ENCODE results near the gene TTYH2. TPM values are rescaled to one million over a fixed set of nuclear protein-coding genes. Genes with fewer than 3 reads are reported as not detected.

TTYH2 gene
- polyA plus RNA-seq, 3 donors: 12.3 to 57.4 (median 18.7) TPM

DNA sequence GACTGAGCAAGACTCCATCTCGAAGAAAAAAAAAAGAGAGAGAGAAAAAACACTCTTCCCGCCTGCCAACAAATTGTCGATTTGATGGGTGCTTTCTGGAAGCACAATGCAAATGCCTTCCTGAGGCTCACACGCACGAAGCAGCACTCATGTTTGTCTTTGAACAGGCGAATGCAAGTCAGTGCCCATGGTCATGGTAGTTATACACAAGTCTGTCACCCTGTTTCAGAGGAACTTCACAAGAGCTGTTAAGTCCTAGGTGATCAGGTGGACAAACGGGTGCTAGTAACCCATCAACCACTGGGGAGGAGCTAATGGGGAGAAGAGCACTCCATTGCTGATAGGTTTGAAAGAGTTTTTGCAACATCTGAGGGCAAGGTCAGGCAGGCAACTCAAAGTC, 54.2 kb downstream of the TTYH2 start:
- Histone ChIP-seq H3K9me3 (replicated peaks in 1 of 2; ENCODE audit: control insufficient read depth in 1 of 2, insufficient read depth in 1 of 2, low read length in 2 of 2) (peaks cover 0 to 3% of the 10 kb centered on the region in 2 donors), H3K36me3 (replicated peaks in 1 of 2; ENCODE audit: control insufficient read depth in 1 of 2, insufficient read depth in 2 of 2, low read length in 2 of 2) (no peaks in the 10 kb centered on the region), H3K27me3 (ENCODE audit: control insufficient read depth in 2 of 2, insufficient read depth in 2 of 2, low read length in 2 of 2) (peaks cover 0 to 6% of the 10 kb centered on the region in 2 donors), H2AFZ (ENCODE audit: insufficient read depth, low read depth, low read length, poor library complexity, severe bottlenecking) (no peak overlapping the region), H3K9ac (ENCODE audit: insufficient read depth, low read length, poor library complexity, severe bottlenecking) (no peak overlapping the region), H3K27ac (ENCODE audit: low read depth in 1 of 2, low read length in 2 of 2) (no peak overlapping the region), H3K4me3 (replicated peaks in 1 of 3; ENCODE audit: low read depth in 2 of 3, low read length in 3 of 3) (no peak overlapping the region), H3K79me2 (ENCODE audit: insufficient read depth, low read length) (no peaks in the 10 kb centered on the region), H3K4me1 (ENCODE audit: control insufficient read depth in 1 of 2, insufficient read depth in 2 of 2, low read length in 2 of 2) (no peaks in the 10 kb centered on the region), H4K20me1 (ENCODE audit: insufficient read depth, low read length) (no peaks in the 10 kb centered on the region), H3K4me2 (replicated peaks; ENCODE audit: extremely low read depth, low read length, poor library complexity, severe bottlenecking) (no peak overlapping the region)
- H3K4me3 Mint-ChIP-seq: no peak overlapping the region
- H3K4me1 Mint-ChIP-seq: peaks cover 10% of the 10 kb centered on the region
- no peak for DNase-seq
- 99% methylated on average over 7 of the region's 7 CpGs for WGBS (ENCODE audit: insufficient coverage)
- H3K27me3 Mint-ChIP-seq (ENCODE audit: low read depth in 3 of 3): peaks cover 14 to 23% (median 18%) of the 10 kb centered on the region in 3 donors
- TF ChIP-seq, protein P1, sequence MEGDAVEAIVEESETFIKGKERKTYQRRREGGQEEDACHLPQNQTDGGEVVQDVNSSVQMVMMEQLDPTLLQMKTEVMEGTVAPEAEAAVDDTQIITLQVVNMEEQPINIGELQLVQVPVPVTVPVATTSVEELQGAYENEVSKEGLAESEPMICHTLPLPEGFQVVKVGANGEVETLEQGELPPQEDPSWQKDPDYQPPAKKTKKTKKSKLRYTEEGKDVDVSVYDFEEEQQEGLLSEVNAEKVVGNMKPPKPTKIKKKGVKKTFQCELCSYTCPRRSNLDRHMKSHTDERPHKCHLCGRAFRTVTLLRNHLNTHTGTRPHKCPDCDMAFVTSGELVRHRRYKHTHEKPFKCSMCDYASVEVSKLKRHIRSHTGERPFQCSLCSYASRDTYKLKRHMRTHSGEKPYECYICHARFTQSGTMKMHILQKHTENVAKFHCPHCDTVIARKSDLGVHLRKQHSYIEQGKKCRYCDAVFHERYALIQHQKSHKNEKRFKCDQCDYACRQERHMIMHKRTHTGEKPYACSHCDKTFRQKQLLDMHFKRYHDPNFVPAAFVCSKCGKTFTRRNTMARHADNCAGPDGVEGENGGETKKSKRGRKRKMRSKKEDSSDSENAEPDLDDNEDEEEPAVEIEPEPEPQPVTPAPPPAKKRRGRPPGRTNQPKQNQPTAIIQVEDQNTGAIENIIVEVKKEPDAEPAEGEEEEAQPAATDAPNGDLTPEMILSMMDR (IDR thresholded peaks at IDR 0.05): no peak
- H3K36me3 Mint-ChIP-seq: no peaks in the 10 kb centered on the region
- H3K9me3 Mint-ChIP-seq: peaks cover 5 to 10% (median 7%) of the 10 kb centered on the region in 7 donors
- no peak overlapping the region for H3K27ac Mint-ChIP-seq
- intact Hi-C loops (cut with micrococcal nuclease): no loop called here

DNA sequence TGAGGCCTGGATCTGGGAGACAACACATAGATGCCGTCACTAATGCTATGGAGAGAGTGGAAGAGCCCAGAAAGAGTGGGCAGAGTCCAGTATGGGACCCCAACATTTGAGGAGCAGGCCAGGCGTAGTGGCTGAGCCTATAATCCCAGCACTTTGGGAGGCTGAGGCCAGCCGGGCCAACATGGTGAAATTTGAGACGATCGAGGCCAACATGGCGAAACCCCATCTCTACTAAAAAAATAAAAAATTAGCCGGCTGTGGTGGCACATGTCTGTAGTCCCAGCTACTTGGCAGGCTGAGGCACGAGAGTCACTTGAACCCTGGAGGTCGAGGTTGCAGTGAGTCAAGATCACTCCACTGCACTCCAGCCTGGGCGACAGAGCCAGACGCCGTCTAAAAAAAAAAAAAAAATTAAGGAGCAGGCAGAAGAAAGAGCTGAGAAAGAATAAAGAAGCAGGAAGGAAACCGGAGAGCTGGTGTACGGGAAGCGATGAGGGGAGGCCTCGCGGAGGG, 54.7 kb downstream of the TTYH2 start:
- Mint-ChIP-seq H3K36me3 (no peaks in the 10 kb centered on the region), H3K27me3 (ENCODE audit: low read depth in 3 of 3) (peaks cover 16 to 28% (median 17%) of the 10 kb centered on the region in 3 donors), H3K4me3 (peak overlapping the region in 1 of 2 donors; percentile 27), H3K4me1 (peaks cover 10% of the 10 kb centered on the region), H3K27ac (no peak overlapping the region), H3K9me3 (peaks cover 5 to 10% (median 7%) of the 10 kb centered on the region in 7 donors)
- TF ChIP-seq, protein P1 (IDR thresholded peaks at IDR 0.05): no peak
- 48% methylated on average over 12 of the region's 17 CpGs for WGBS (ENCODE audit: insufficient coverage)
- intact Hi-C loops (cut with micrococcal nuclease): no loop called here
- H3K4me1 ChIP-seq (ENCODE audit: control insufficient read depth in 1 of 2, insufficient read depth in 2 of 2, low read length in 2 of 2): no peaks in the 10 kb centered on the region
- peaks cover 0 to 7% of the 10 kb centered on the region in 2 donors for H3K27me3 ChIP-seq (ENCODE audit: control insufficient read depth in 2 of 2, insufficient read depth in 2 of 2, low read length in 2 of 2)
- H3K27ac ChIP-seq (ENCODE audit: low read depth in 1 of 2, low read length in 2 of 2): no peak overlapping the region
- no peak overlapping the region for H2AFZ ChIP-seq (ENCODE audit: insufficient read depth, low read depth, low read length, poor library complexity, severe bottlenecking)
- H3K4me3 ChIP-seq (replicated peaks in 1 of 3; ENCODE audit: low read depth in 2 of 3, low read length in 3 of 3): no peak overlapping the region
- no peak for DNase-seq
- H4K20me1 ChIP-seq (ENCODE audit: insufficient read depth, low read length): no peaks in the 10 kb centered on the region
- no peaks in the 10 kb centered on the region for H3K79me2 ChIP-seq (ENCODE audit: insufficient read depth, low read length)
- H3K4me2 ChIP-seq (replicated peaks; ENCODE audit: extremely low read depth, low read length, poor library complexity, severe bottlenecking): no peak overlapping the region
- no peak overlapping the region for H3K9ac ChIP-seq (ENCODE audit: insufficient read depth, low read length, poor library complexity, severe bottlenecking)
- H3K36me3 ChIP-seq (replicated peaks in 1 of 2; ENCODE audit: control insufficient read depth in 1 of 2, insufficient read depth in 2 of 2, low read length in 2 of 2): no peaks in the 10 kb centered on the region
- H3K9me3 ChIP-seq (replicated peaks in 1 of 2; ENCODE audit: control insufficient read depth in 1 of 2, insufficient read depth in 1 of 2, low read length in 2 of 2): peaks cover 0 to 3% of the 10 kb centered on the region in 2 donors
